Germinal center (tissue), 1 donor: ENCODE data around the gene NLRC5.

Experiments
- DNase-seq: peaks from one replicate; pipeline ENCODE4 v3.0.0; 2012; ENCODE audit warnings: mixed read lengths, low spot score

Gene NLRC5

DNA sequence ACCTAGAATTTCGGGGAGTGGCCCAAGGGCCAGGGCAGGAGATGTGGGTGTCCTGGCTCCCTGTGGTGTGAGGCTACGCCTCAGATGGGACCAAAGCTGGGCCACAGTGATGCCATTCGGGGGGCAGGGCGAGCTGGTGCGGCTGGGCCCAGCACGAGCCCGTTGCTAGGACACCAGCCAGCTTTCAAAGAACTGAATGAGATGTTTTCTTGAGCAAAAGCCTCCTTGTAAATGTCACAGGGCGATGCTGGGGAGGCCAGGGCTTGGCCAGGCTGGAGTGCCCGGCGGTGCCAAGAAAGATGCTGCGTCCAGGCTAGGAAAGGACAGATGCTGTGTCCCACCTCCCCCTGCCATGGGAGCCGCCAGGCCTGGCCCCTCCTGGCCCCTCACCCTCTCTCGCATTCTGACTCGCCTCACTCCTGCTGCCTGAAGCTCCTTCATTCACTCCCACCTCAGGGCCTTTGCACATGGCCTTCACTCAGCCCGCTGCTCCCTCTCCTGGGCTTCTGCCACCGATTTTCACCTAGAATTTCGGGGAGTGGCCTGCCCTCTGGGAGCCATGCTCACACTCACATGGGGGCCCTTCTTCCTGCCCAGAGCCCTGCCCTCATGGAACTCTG, 142.1 kb downstream of the NLRC5 start:
- DNase-seq, result no peak

DNA sequence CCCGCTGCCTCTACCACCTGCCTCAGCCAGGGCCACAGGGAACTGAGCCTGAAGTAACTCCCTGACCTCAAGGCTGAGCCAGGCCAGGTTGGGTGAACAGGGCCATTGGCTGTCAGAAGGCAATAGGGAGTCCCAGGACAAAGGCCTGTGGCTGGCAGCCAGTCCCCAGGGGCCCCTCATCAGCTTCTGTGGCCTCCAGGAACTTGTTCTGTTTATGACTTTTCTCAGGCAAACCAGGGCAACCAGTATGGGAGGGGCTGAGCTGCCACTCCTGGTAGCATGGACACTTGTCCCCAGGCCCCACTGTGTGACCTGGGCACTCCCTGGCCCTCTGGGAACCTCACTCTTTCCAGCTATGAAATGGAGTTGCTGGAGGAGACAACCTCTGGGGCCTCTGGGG, 143.1 kb downstream of the NLRC5 start:
- no peak for DNase-seq

DNA sequence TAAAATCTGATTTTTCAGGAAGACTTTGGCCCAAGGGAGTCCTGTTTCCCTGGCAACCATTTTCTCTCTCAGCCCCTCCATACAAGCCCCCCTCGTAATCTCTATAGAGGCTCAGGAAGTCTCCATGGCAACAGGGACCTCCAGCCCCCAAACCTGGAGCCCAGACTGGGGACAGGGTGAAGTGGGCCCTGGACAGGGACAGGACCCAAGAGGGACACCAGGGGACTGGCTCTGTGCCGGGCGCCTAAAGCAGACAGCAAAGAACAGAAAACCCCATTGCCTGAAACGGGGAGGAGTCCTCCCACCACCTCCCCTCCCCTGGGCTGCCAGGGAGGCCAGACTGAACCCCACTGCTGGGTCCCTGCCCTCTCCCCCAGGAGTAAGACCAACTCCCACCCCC, 143.7 kb downstream of the NLRC5 start:
- DNase-seq, result no peak
